Glutamatergic neuron (in vitro differentiated cells): ENCODE data around the gene CSNK2B. TPM values are rescaled to one million over a fixed set of nuclear protein-coding genes. Genes with fewer than 3 reads are reported as not detected.
A peak's percentile ranks its signal among the peaks of the same experiment; 100 is the strongest.

Experiments used
- DNase-seq: peaks from one replicate; pipeline ENCODE4 v3.0.0; 2022
- H3K27ac Mint-ChIP-seq: one replicate; pipeline ENCODE4 v1.8.0; 2020; ENCODE audit warnings: mild to moderate bottlenecking, mixed read lengths, inconsistent platforms; ENCODE audit not compliant: unreplicated experiment
- H3K27me3 Mint-ChIP-seq: one replicate; pipeline ENCODE4 v1.8.0; 2020; ENCODE audit warnings: mild to moderate bottlenecking, moderate library complexity, mixed read lengths, inconsistent platforms; ENCODE audit not compliant: unreplicated experiment
- H3K36me3 Mint-ChIP-seq: one replicate; pipeline ENCODE4 v1.8.0; 2020; ENCODE audit warnings: mild to moderate bottlenecking, mixed read lengths, inconsistent platforms; ENCODE audit not compliant: unreplicated experiment
- H3K4me1 Mint-ChIP-seq: one replicate; pipeline ENCODE4 v1.8.0; 2020; ENCODE audit warnings: mild to moderate bottlenecking, low read depth, mixed read lengths, inconsistent platforms; ENCODE audit not compliant: unreplicated experiment
- H3K4me3 Mint-ChIP-seq: one replicate; pipeline ENCODE4 v1.8.0; 2020; ENCODE audit warnings: mild to moderate bottlenecking, mixed read lengths, inconsistent platforms; ENCODE audit not compliant: unreplicated experiment
- H3K9me3 Mint-ChIP-seq: one replicate; pipeline ENCODE4 v1.8.0; 2020; ENCODE audit warnings: mild to moderate bottlenecking, moderate library complexity, mixed read lengths, inconsistent platforms; ENCODE audit not compliant: unreplicated experiment
- CTCF ChIP-seq: fragments of 200-600 bp; sonication (generic); IDR thresholded peaks from one replicate; pipeline ENCODE4 v1.5.0; 2021; ENCODE audit not compliant: partially characterized antibody, unreplicated experiment
- total RNA-seq: library from RNA; stranded (reverse); fragmentation: NEBNext Ultra II Directional; extraction: Animal tissue kit (Norgen Biotek cat#: 25700); gene quantifications from one replicate; pipeline ENCODE4 v1.2.1, GENCODE V29; 2021; ENCODE audit not compliant: unreplicated experiment

Gene CSNK2B
- total RNA-seq, 1 donor from 2014 or later: 214 TPM

- TF ChIP-seq CTCF: no peak
- Mint-ChIP-seq H3K9me3 (peaks cover 10% of the 10 kb centered on the region), H3K27ac (peak overlapping the region; percentile 99), H3K4me1 (peaks cover 13% of the 10 kb centered on the region), H3K36me3 (no peaks in the 10 kb centered on the region), H3K4me3 (peak overlapping the region; percentile 94), H3K27me3 (peaks cover 7% of the 10 kb centered on the region)
- DNase-seq: no peak
Observed at GRCh38 chr6:31702405-31702818, 36.5 kb downstream of the CSNK2B start.

GRCh38 chr6:31702819-31703716, 37.2 kb downstream of the CSNK2B start, which contains the start of gene ABHD16A:
Gene ABHD16A, minus strand, starts transcription at chr6:31703324. Its CDS starts 43 bp downstream, at chr6:31703281.
- peak; percentile 98 for DNase-seq
- Mint-ChIP-seq H3K4me3 (peak within 1 kb of the TSS; percentile 94), H3K27ac (peak within 1 kb of the TSS; percentile 99), H3K9me3 (peaks cover 10% of the 10 kb centered on the region), H3K36me3 (no peaks in the 10 kb centered on the region), H3K27me3 (peaks cover 7% of the 10 kb centered on the region), H3K4me1 (peaks cover 13% of the 10 kb centered on the region)
- peak; percentile 23 for TF ChIP-seq CTCF

GRCh38 chr6:31705931-31706330, 40.1 kb downstream of the CSNK2B start:
- H3K4me1 Mint-ChIP-seq: peaks cover 15% of the 10 kb centered on the region
- no peak for DNase-seq
- H3K36me3 Mint-ChIP-seq: no peaks in the 10 kb centered on the region
- H3K27me3 Mint-ChIP-seq: peaks cover 11% of the 10 kb centered on the region
- no peak for TF ChIP-seq CTCF
- H3K9me3 Mint-ChIP-seq: peaks cover 16% of the 10 kb centered on the region
- no peak overlapping the region for H3K4me3 Mint-ChIP-seq
- H3K27ac Mint-ChIP-seq: no peak overlapping the region

- Mint-ChIP-seq H3K36me3 (no peaks in the 10 kb centered on the region), H3K27me3 (peaks cover 10% of the 10 kb centered on the region), H3K27ac (no peak within 1 kb of the TSS), H3K4me1 (peaks cover 8% of the 10 kb centered on the region), H3K9me3 (peaks cover 16% of the 10 kb centered on the region), H3K4me3 (no peak within 1 kb of the TSS)
- no peak for DNase-seq
- no peak for TF ChIP-seq CTCF
Observed at GRCh38 chr6:31706599-31706998, 40.7 kb downstream of the CSNK2B start, which contains the start of gene LY6G6F. Gene LY6G6F, plus strand, starts transcription at chr6:31706866. Its CDS starts 41 bp downstream, at chr6:31706907.

- Mint-ChIP-seq H3K4me3 (no peak overlapping the region), H3K27ac (no peak overlapping the region), H3K36me3 (no peaks in the 10 kb centered on the region), H3K27me3 (peaks cover 6% of the 10 kb centered on the region), H3K4me1 (peaks cover 6% of the 10 kb centered on the region), H3K9me3 (peaks cover 16% of the 10 kb centered on the region)
- no peak for DNase-seq
- no peak for TF ChIP-seq CTCF
Observed at GRCh38 chr6:31707701-31708100, 41.8 kb downstream of the CSNK2B start.
